Measurements from ENCODE around the gene KCNJ4.
"Not testable (repeated sequence)": the region's sequence is repeated elsewhere in the genome, so short reads cannot be mapped to it uniquely, and the experiment has no call there.

KCNJ4 gene

DNA sequence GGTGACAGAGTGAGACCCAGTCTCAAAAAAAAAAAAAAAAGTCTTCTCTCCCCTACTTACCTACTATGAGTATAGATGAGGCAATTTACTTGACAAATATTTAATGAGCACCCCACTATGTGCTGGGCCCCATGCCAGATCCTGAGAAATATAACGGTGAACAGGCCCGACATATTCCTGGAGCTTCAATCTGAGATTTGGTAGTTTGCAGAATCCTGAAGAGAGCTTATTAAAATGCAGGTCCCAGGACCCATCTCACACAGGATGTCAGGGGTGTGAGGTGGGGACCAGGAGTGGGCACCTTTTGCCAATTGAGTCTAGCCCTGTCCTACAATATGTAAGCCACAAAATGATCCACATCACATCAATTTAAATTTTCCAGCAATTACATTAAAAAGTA is 44.0 kb downstream of the KCNJ4 start:
- no peaks in the 10 kb centered on the region for H4K20me1 ChIP-seq (ENCODE audit: insufficient read depth, low read length, poor library complexity, severe bottlenecking)
- H3K36me3 ChIP-seq (ENCODE audit: insufficient read depth, low read length) = no peaks in the 10 kb centered on the region
- H3K4me1 ChIP-seq (ENCODE audit: insufficient read depth, low read length, poor library complexity, severe bottlenecking) = no peaks in the 10 kb centered on the region
- no peak for TF ChIP-seq EZH2phosphoT487 (IDR thresholded peaks at IDR 0.05; ENCODE audit: borderline replicate concordance)
- TF ChIP-seq, protein P1, sequence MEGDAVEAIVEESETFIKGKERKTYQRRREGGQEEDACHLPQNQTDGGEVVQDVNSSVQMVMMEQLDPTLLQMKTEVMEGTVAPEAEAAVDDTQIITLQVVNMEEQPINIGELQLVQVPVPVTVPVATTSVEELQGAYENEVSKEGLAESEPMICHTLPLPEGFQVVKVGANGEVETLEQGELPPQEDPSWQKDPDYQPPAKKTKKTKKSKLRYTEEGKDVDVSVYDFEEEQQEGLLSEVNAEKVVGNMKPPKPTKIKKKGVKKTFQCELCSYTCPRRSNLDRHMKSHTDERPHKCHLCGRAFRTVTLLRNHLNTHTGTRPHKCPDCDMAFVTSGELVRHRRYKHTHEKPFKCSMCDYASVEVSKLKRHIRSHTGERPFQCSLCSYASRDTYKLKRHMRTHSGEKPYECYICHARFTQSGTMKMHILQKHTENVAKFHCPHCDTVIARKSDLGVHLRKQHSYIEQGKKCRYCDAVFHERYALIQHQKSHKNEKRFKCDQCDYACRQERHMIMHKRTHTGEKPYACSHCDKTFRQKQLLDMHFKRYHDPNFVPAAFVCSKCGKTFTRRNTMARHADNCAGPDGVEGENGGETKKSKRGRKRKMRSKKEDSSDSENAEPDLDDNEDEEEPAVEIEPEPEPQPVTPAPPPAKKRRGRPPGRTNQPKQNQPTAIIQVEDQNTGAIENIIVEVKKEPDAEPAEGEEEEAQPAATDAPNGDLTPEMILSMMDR (conservative IDR thresholded peaks at IDR 0.05; ENCODE audit: low read length) = no peak
- no peaks in the 10 kb centered on the region for H3K9me2 ChIP-seq (replicated peaks; ENCODE audit: low read depth, low read length)
- no peaks in the 10 kb centered on the region for H3K27me3 ChIP-seq (ENCODE audit: insufficient read depth, low read length, poor library complexity, severe bottlenecking)
- no peaks in the 10 kb centered on the region for H3K79me2 ChIP-seq (ENCODE audit: insufficient read depth, low read length)
- no peaks in the 10 kb centered on the region for H3F3A ChIP-seq (ENCODE audit: low read depth)
- H3K4me3 ChIP-seq (ENCODE audit: low read length, poor library complexity, severe bottlenecking) = no peak overlapping the region
- no peak overlapping the region for H3K4me2 ChIP-seq (ENCODE audit: low read depth, low read length, poor library complexity, severe bottlenecking)
- H2AFZ ChIP-seq (ENCODE audit: low read length) = no peak overlapping the region
- no peak overlapping the region for H3K9ac ChIP-seq (ENCODE audit: low read depth, low read length, poor library complexity, severe bottlenecking)
- no peaks in the 10 kb centered on the region for H3K9me3 ChIP-seq (ENCODE audit: insufficient read depth, low read depth, low read length)

DNA sequence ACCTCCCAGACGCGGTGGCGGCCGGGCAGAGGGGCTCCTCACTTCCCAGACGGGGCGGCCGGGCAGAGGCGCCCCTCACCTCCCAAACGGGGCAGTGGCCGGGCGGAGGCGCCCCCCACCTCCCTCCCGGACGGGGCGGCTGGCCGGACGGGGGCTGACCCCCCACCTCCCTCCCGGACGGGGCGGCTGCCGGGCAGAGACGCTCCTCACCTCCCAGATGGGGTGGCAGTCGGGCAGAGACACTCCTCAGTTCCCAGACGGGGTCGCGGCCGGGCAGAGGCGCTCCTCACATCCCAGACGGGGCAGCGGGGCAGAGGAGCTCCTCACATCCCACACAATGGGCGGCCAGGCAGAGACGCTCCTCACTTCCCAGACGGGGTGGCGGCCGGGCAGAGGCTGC is 45.1 kb downstream of the KCNJ4 start:
- H3K4me3 ChIP-seq (ENCODE audit: low read length, poor library complexity, severe bottlenecking); H3K4me1 ChIP-seq (ENCODE audit: insufficient read depth, low read length, poor library complexity, severe bottlenecking); H3K4me2 ChIP-seq (ENCODE audit: low read depth, low read length, poor library complexity, severe bottlenecking); H3K9ac ChIP-seq (ENCODE audit: low read depth, low read length, poor library complexity, severe bottlenecking); H3K9me3 ChIP-seq (ENCODE audit: insufficient read depth, low read depth, low read length); H3K79me2 ChIP-seq (ENCODE audit: insufficient read depth, low read length); H3K9me2 ChIP-seq (replicated peaks; ENCODE audit: low read depth, low read length); H3K36me3 ChIP-seq (ENCODE audit: insufficient read depth, low read length); H4K20me1 ChIP-seq (ENCODE audit: insufficient read depth, low read length, poor library complexity, severe bottlenecking); H3K27me3 ChIP-seq (ENCODE audit: insufficient read depth, low read length, poor library complexity, severe bottlenecking); H3F3A ChIP-seq (ENCODE audit: low read depth); H2AFZ ChIP-seq (ENCODE audit: low read length): not testable (repeated sequence)

DNA sequence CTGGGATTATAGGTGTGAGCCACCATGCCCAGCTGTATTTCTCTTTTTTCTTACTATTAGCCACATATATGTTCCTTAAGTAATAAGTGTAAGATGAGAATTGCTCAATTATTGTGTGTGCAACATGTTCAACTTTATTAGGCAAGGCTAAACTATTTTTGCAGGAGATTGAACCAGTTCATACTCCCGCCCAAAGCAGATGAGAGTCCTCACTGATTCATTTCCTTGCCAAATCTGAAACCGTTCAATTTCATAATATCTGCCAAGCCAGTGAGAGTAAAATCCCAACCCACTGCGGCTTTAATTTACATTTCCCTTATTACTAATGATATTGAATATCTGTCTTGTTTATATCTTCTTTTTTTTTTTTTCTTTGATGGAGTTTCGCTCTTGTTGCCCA is 48.4 kb downstream of the KCNJ4 start:
- H3K9me3 ChIP-seq (ENCODE audit: insufficient read depth, low read depth, low read length) = no peaks in the 10 kb centered on the region
- H3K4me1 ChIP-seq (ENCODE audit: insufficient read depth, low read length, poor library complexity, severe bottlenecking) = no peaks in the 10 kb centered on the region
- no peaks in the 10 kb centered on the region for H3K79me2 ChIP-seq (ENCODE audit: insufficient read depth, low read length)
- TF ChIP-seq, protein P1 (conservative IDR thresholded peaks at IDR 0.05; ENCODE audit: low read length) = no peak
- TF ChIP-seq EZH2phosphoT487 (IDR thresholded peaks at IDR 0.05; ENCODE audit: borderline replicate concordance) = no peak
- no peaks in the 10 kb centered on the region for H3K36me3 ChIP-seq (ENCODE audit: insufficient read depth, low read length)
- no peaks in the 10 kb centered on the region for H3K27me3 ChIP-seq (ENCODE audit: insufficient read depth, low read length, poor library complexity, severe bottlenecking)
- H3K4me2 ChIP-seq (ENCODE audit: low read depth, low read length, poor library complexity, severe bottlenecking) = no peak overlapping the region
- no peaks in the 10 kb centered on the region for H4K20me1 ChIP-seq (ENCODE audit: insufficient read depth, low read length, poor library complexity, severe bottlenecking)
- no peaks in the 10 kb centered on the region for H3K9me2 ChIP-seq (replicated peaks; ENCODE audit: low read depth, low read length)
- H3K4me3 ChIP-seq (ENCODE audit: low read length, poor library complexity, severe bottlenecking) = no peak overlapping the region
- H3K9ac ChIP-seq (ENCODE audit: low read depth, low read length, poor library complexity, severe bottlenecking) = no peak overlapping the region
- no peak overlapping the region for H2AFZ ChIP-seq (ENCODE audit: low read length)
- no peaks in the 10 kb centered on the region for H3F3A ChIP-seq (ENCODE audit: low read depth)

DNA sequence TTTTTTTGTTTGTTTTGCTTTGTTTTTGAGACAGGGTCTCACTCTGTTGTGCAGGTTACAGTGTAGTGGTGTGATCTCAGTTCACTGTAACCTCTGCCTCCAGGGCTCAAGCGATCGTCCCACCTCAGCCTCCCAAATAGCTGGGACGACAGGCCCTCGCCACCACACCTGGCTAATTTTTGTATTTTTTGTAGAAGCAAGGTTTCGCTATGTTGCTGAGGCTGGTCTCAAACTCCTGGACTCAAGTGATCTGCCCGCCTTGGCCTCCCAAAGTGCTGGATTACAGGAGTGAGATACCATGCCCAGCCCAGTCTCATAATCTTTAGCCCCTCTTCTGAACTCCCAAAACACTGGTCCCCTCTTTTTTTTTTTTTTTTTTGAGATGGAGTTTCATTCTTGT is 50.6 kb downstream of the KCNJ4 start:
- Histone ChIP-seq H3K4me2 (ENCODE audit: low read depth, low read length, poor library complexity, severe bottlenecking) (no peak overlapping the region), H3K36me3 (ENCODE audit: insufficient read depth, low read length) (no peaks in the 10 kb centered on the region), H3K9me3 (ENCODE audit: insufficient read depth, low read depth, low read length) (no peaks in the 10 kb centered on the region), H3K9me2 (replicated peaks; ENCODE audit: low read depth, low read length) (no peaks in the 10 kb centered on the region), H4K20me1 (ENCODE audit: insufficient read depth, low read length, poor library complexity, severe bottlenecking) (no peaks in the 10 kb centered on the region), H3K79me2 (ENCODE audit: insufficient read depth, low read length) (no peaks in the 10 kb centered on the region), H2AFZ (ENCODE audit: low read length) (no peak overlapping the region), H3K27me3 (ENCODE audit: insufficient read depth, low read length, poor library complexity, severe bottlenecking) (no peaks in the 10 kb centered on the region), H3F3A (ENCODE audit: low read depth) (no peaks in the 10 kb centered on the region; the same call in 1 of the 2 replicates), H3K4me3 (ENCODE audit: low read length, poor library complexity, severe bottlenecking) (no peak overlapping the region), H3K9ac (ENCODE audit: low read depth, low read length, poor library complexity, severe bottlenecking) (no peak overlapping the region), H3K4me1 (ENCODE audit: insufficient read depth, low read length, poor library complexity, severe bottlenecking) (peaks cover 2% of the 10 kb centered on the region)
- TF ChIP-seq, protein P1 (conservative IDR thresholded peaks at IDR 0.05; ENCODE audit: low read length) = no peak
- no peak for TF ChIP-seq EZH2phosphoT487 (IDR thresholded peaks at IDR 0.05; ENCODE audit: borderline replicate concordance)
